WTC11 (cell line): ENCODE measurements around the gene SNHG17.

Source experiments
- ATF1 ChIP-seq: sonication (generic); formaldehyde crosslinking; IDR thresholded peaks from 2 replicates; pipeline ENCODE4 v1.8.1; 2023; ENCODE audit warnings: mild to moderate bottlenecking, moderate library complexity, missing genetic modification reagents
- ETV6 ChIP-seq: sonication (generic); formaldehyde crosslinking; IDR thresholded peaks from 2 replicates; pipeline ENCODE4 v1.8.1; 2022; ENCODE audit warnings: mild to moderate bottlenecking, missing genetic modification reagents
- TF ChIP-seq, protein P1 (sequence below): fragments of 200-600 bp; IDR thresholded peaks from 2 replicates; pipeline ENCODE4 v1.8.0; 2022; ENCODE audit warnings: antibody characterized with exemption
- TF ChIP-seq, protein P2 (sequence below): sonication (generic); formaldehyde crosslinking; IDR thresholded peaks from 2 replicates; pipeline ENCODE4 v1.8.0; 2022; ENCODE audit warnings: mild to moderate bottlenecking, missing genetic modification reagents
- TF ChIP-seq, protein P3 (sequence below): sonication (generic); formaldehyde crosslinking; IDR thresholded peaks from 2 replicates; pipeline ENCODE4 v1.8.0; 2023; ENCODE audit warnings: missing genetic modification reagents, mild to moderate bottlenecking, borderline replicate concordance
- TF ChIP-seq, protein P4 (sequence below): sonication (generic); formaldehyde crosslinking; conservative IDR thresholded peaks from 2 replicates; pipeline ENCODE4 v1.8.1; 2022; ENCODE audit warnings: mild to moderate bottlenecking, missing genetic modification reagents

DNA sequence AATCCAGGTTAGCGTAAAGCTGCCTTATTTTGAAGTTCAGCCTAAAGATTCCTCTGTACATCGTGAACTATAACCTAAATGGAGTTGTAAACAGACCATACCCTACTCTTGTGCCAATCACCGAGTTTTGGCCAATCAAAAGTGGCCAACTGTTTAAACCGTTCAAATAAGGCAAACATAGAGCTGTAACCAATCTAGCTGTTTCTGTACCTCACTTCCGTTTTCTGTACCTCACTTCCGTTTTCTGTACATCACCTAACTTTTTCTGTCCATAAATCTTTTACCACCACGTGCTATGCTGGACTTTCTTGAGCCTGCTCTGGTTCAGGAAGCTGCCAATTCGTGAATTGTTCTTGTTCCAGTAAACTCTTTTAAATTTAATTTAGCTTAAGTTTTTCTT, 49.1 kb downstream of the SNHG17 start:
- TF ChIP-seq, protein P1, sequence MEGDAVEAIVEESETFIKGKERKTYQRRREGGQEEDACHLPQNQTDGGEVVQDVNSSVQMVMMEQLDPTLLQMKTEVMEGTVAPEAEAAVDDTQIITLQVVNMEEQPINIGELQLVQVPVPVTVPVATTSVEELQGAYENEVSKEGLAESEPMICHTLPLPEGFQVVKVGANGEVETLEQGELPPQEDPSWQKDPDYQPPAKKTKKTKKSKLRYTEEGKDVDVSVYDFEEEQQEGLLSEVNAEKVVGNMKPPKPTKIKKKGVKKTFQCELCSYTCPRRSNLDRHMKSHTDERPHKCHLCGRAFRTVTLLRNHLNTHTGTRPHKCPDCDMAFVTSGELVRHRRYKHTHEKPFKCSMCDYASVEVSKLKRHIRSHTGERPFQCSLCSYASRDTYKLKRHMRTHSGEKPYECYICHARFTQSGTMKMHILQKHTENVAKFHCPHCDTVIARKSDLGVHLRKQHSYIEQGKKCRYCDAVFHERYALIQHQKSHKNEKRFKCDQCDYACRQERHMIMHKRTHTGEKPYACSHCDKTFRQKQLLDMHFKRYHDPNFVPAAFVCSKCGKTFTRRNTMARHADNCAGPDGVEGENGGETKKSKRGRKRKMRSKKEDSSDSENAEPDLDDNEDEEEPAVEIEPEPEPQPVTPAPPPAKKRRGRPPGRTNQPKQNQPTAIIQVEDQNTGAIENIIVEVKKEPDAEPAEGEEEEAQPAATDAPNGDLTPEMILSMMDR, result no peak
- TF ChIP-seq, protein P2, sequence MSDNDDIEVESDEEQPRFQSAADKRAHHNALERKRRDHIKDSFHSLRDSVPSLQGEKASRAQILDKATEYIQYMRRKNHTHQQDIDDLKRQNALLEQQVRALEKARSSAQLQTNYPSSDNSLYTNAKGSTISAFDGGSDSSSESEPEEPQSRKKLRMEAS (CRISPR knock-in tag), result no peak
- no peak for TF ChIP-seq ETV6 (CRISPR knock-in tag)
- TF ChIP-seq ATF1 (CRISPR knock-in tag), result no peak
- TF ChIP-seq, protein P3, sequence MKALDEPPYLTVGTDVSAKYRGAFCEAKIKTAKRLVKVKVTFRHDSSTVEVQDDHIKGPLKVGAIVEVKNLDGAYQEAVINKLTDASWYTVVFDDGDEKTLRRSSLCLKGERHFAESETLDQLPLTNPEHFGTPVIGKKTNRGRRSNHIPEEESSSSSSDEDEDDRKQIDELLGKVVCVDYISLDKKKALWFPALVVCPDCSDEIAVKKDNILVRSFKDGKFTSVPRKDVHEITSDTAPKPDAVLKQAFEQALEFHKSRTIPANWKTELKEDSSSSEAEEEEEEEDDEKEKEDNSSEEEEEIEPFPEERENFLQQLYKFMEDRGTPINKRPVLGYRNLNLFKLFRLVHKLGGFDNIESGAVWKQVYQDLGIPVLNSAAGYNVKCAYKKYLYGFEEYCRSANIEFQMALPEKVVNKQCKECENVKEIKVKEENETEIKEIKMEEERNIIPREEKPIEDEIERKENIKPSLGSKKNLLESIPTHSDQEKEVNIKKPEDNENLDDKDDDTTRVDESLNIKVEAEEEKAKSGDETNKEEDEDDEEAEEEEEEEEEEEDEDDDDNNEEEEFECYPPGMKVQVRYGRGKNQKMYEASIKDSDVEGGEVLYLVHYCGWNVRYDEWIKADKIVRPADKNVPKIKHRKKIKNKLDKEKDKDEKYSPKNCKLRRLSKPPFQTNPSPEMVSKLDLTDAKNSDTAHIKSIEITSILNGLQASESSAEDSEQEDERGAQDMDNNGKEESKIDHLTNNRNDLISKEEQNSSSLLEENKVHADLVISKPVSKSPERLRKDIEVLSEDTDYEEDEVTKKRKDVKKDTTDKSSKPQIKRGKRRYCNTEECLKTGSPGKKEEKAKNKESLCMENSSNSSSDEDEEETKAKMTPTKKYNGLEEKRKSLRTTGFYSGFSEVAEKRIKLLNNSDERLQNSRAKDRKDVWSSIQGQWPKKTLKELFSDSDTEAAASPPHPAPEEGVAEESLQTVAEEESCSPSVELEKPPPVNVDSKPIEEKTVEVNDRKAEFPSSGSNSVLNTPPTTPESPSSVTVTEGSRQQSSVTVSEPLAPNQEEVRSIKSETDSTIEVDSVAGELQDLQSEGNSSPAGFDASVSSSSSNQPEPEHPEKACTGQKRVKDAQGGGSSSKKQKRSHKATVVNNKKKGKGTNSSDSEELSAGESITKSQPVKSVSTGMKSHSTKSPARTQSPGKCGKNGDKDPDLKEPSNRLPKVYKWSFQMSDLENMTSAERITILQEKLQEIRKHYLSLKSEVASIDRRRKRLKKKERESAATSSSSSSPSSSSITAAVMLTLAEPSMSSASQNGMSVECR (CRISPR knock-in tag), result no peak
- TF ChIP-seq, protein P4, sequence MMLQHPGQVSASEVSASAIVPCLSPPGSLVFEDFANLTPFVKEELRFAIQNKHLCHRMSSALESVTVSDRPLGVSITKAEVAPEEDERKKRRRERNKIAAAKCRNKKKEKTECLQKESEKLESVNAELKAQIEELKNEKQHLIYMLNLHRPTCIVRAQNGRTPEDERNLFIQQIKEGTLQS (CRISPR knock-in tag), result no peak
